ENCODE results near the gene SUGP2.

The SUGP2 gene

DNA sequence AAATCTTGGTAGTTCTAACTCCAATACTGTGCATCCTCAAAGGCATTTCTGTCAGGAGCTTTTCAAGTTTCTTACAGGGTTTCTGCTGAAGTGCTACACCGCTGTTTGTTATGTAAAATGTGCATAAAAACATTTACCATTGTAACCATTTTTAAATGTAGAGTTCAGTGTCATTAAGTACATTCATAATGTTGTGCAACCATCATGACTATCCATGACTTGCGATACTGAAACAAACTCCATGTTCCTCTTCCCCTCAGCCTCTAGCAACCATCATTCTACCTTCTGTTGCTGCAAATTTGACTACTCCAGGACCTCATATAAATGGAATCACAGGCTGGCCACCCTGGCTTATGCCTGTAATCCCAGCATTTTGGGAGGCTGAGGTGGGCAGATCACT is 16.1 kb upstream of the SUGP2 start:
- Histone ChIP-seq H3K14ac (ENCODE audit: low read length in 2 of 2) (no peak overlapping the region), H3K23ac (ENCODE audit: low read length in 2 of 2) (no peak overlapping the region), H3K79me1 (replicated peaks; ENCODE audit: low read length, poor library complexity, severe bottlenecking) (peaks cover 12% of the 10 kb centered on the region), H3K4me3 (ENCODE audit: insufficient read depth in 1 of 2, low read depth in 1 of 2, low read length in 2 of 2) (no peak overlapping the region), H3K36me3 (ENCODE audit: control insufficient read depth in 1 of 2, insufficient read depth in 2 of 2, low read depth in 1 of 2, low read length in 2 of 2) (peaks cover 37 to 54% of the 10 kb centered on the region in 2 experiments), H3K4me2 (ENCODE audit: low read length, poor library complexity, severe bottlenecking) (no peak overlapping the region), H3K27ac (ENCODE audit: low read length, poor library complexity, severe bottlenecking) (no peak overlapping the region), H3K4ac (ENCODE audit: low read depth in 1 of 2, low read length in 2 of 2) (no peak overlapping the region), H4K8ac (ENCODE audit: low read length) (no peak overlapping the region), H3K27me3 (ENCODE audit: control insufficient read depth in 1 of 2, insufficient read depth in 1 of 2, low read length in 2 of 2) (no peaks in the 10 kb centered on the region), H3K9ac (ENCODE audit: low read length) (no peak overlapping the region), H2AFZ (ENCODE audit: low read depth, low read length) (no peak overlapping the region), H2BK5ac (ENCODE audit: low read depth, low read length, poor library complexity, severe bottlenecking) (no peak overlapping the region), H2BK15ac (ENCODE audit: low read depth, poor library complexity, severe bottlenecking) (no peak overlapping the region), H3K9me3 (ENCODE audit: control insufficient read depth, low read length) (no peaks in the 10 kb centered on the region), H2BK12ac (ENCODE audit: low read length in 2 of 2) (no peak overlapping the region), H2BK120ac (ENCODE audit: low read depth, low read length) (no peak overlapping the region), H2AK5ac (ENCODE audit: low read length, severe bottlenecking) (no peak overlapping the region), H3K18ac (ENCODE audit: low read depth in 1 of 2, low read length in 2 of 2) (no peak overlapping the region), H3K4me1 (ENCODE audit: control insufficient read depth, insufficient read depth, low read depth, low read length) (no peaks in the 10 kb centered on the region), H4K91ac (ENCODE audit: low read length) (no peak overlapping the region)
- DNase-seq, result no peak
- 100% methylated on average over 1 of the region's 2 CpGs for WGBS

DNA sequence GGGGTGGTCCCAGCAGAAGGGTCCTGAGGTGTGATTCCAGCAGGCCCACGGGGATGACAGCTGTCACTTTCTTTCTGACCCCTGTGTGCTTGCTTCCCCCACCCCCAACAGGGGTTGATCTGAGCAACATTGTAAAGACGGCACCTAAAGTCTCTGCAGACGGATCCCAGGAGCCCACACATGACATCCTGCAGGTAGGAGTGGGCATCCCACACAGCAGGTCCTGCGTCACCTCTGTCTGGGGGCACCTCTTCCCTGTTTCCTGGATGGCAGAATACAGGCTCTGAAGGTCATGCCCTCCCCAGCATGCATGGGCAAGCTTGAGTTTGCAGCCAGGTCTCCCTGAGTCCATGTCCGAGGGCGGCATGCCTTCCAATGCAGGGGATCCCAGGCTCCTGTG is 10.6 kb upstream of the SUGP2 start:
- Histone ChIP-seq H2AFZ (ENCODE audit: low read depth, low read length) (no peak overlapping the region), H3K4ac (ENCODE audit: low read depth in 1 of 2, low read length in 2 of 2) (no peak overlapping the region), H2AK5ac (ENCODE audit: low read length, severe bottlenecking) (no peak overlapping the region), H2BK120ac (ENCODE audit: low read depth, low read length) (no peak overlapping the region), H4K91ac (ENCODE audit: low read length) (no peak overlapping the region), H4K8ac (ENCODE audit: low read length) (no peak overlapping the region), H3K27me3 (ENCODE audit: control insufficient read depth in 1 of 2, insufficient read depth in 1 of 2, low read length in 2 of 2) (no peaks in the 10 kb centered on the region), H3K4me2 (ENCODE audit: low read length, poor library complexity, severe bottlenecking) (no peak overlapping the region), H2BK5ac (ENCODE audit: low read depth, low read length, poor library complexity, severe bottlenecking) (no peak overlapping the region), H3K18ac (ENCODE audit: low read depth in 1 of 2, low read length in 2 of 2) (no peak overlapping the region), H3K9ac (ENCODE audit: low read length) (no peak overlapping the region), H3K79me1 (replicated peaks; ENCODE audit: low read length, poor library complexity, severe bottlenecking) (peaks cover 25% of the 10 kb centered on the region), H3K36me3 (ENCODE audit: control insufficient read depth in 1 of 2, insufficient read depth in 2 of 2, low read depth in 1 of 2, low read length in 2 of 2) (peaks cover 34 to 41% of the 10 kb centered on the region in 2 experiments), H2BK12ac (ENCODE audit: low read length in 2 of 2) (no peak overlapping the region), H3K14ac (ENCODE audit: low read length in 2 of 2) (no peak overlapping the region), H2BK15ac (ENCODE audit: low read depth, poor library complexity, severe bottlenecking) (no peak overlapping the region), H3K27ac (ENCODE audit: low read length, poor library complexity, severe bottlenecking) (no peak overlapping the region), H3K4me1 (ENCODE audit: control insufficient read depth, insufficient read depth, low read depth, low read length) (no peaks in the 10 kb centered on the region), H3K23ac (ENCODE audit: low read length in 2 of 2) (no peak overlapping the region), H3K4me3 (ENCODE audit: insufficient read depth in 1 of 2, low read depth in 1 of 2, low read length in 2 of 2) (no peak overlapping the region), H3K9me3 (ENCODE audit: control insufficient read depth, low read length) (no peaks in the 10 kb centered on the region)
- WGBS, result 96% methylated on average over 6 of the region's 6 CpGs
- DNase-seq, result no peak

DNA sequence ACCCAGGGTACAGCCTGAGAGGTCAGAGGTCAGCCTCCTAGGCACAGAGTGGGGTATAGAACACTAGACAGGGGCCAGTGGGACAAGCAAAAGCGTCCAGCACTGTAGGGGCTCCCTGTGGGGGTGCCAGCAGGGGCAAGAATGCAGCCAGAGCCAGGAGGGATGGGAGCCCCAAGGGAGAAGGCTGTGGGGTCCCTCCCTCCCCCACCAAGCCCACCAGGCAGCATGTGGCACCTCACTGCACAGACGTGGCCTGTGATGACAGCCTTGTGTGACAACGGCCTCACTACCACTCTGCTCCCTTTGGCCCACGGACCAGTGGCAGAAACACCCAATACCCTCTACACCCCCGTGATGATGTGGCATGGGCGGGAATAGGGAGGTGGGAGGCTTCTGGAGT is 10.2 kb upstream of the SUGP2 start:
- Histone ChIP-seq H2BK5ac (ENCODE audit: low read depth, low read length, poor library complexity, severe bottlenecking) (no peak overlapping the region), H3K27me3 (ENCODE audit: control insufficient read depth in 1 of 2, insufficient read depth in 1 of 2, low read length in 2 of 2) (no peaks in the 10 kb centered on the region), H2BK15ac (ENCODE audit: low read depth, poor library complexity, severe bottlenecking) (no peak overlapping the region), H3K9ac (ENCODE audit: low read length) (no peak overlapping the region), H3K14ac (ENCODE audit: low read length in 2 of 2) (no peak overlapping the region), H3K36me3 (ENCODE audit: control insufficient read depth in 1 of 2, insufficient read depth in 2 of 2, low read depth in 1 of 2, low read length in 2 of 2) (peaks cover 34 to 41% of the 10 kb centered on the region in 2 experiments), H3K18ac (ENCODE audit: low read depth in 1 of 2, low read length in 2 of 2) (no peak overlapping the region), H2AK5ac (ENCODE audit: low read length, severe bottlenecking) (no peak overlapping the region), H3K4me2 (ENCODE audit: low read length, poor library complexity, severe bottlenecking) (no peak overlapping the region), H3K27ac (ENCODE audit: low read length, poor library complexity, severe bottlenecking) (no peak overlapping the region), H2BK120ac (ENCODE audit: low read depth, low read length) (no peak overlapping the region), H3K4me1 (ENCODE audit: control insufficient read depth, insufficient read depth, low read depth, low read length) (no peaks in the 10 kb centered on the region), H3K23ac (ENCODE audit: low read length in 2 of 2) (no peak overlapping the region), H2BK12ac (ENCODE audit: low read length in 2 of 2) (no peak overlapping the region), H3K9me3 (ENCODE audit: control insufficient read depth, low read length) (no peaks in the 10 kb centered on the region), H4K8ac (ENCODE audit: low read length) (no peak overlapping the region), H2AFZ (ENCODE audit: low read depth, low read length) (no peak overlapping the region), H3K4me3 (ENCODE audit: insufficient read depth in 1 of 2, low read depth in 1 of 2, low read length in 2 of 2) (no peak overlapping the region), H3K79me1 (replicated peaks; ENCODE audit: low read length, poor library complexity, severe bottlenecking) (peaks cover 25% of the 10 kb centered on the region), H4K91ac (ENCODE audit: low read length) (no peak overlapping the region), H3K4ac (ENCODE audit: low read depth in 1 of 2, low read length in 2 of 2) (no peak overlapping the region)
- WGBS, result 98% methylated on average over 3 of the region's 6 CpGs
- no peak for DNase-seq

DNA sequence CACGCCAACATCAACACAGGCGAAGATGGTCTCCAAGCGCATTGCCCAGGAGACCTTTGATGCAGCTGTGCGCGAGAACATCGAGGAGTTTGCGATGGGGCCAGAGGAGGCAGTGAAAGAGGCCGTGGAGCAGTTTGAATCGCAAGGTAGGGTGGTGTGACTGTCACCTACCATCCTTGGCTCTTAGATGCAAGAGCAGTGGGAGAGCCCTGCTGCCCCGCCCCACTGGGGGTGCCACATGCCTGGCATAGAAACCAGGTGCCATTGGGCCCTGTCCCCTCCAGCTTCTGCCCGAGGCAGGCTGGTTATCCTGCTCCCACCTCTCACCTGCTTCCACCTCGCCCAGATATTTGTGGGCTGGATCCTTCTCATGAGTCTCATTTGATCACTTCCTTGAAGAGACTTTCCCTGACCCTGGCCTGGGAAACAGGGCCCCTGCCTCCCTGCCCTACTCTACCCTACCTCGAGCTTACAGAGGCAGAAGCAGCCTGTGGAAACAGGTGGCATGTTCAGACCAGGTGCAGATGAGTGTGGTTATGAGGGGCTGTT is 9.5 kb upstream of the SUGP2 start:
- DNase-seq, result no peak
- Histone ChIP-seq H3K4ac (ENCODE audit: low read depth in 1 of 2, low read length in 2 of 2) (no peak overlapping the region), H3K4me3 (ENCODE audit: insufficient read depth in 1 of 2, low read depth in 1 of 2, low read length in 2 of 2) (no peak overlapping the region), H4K8ac (ENCODE audit: low read length) (no peak overlapping the region), H3K9ac (ENCODE audit: low read length) (no peak overlapping the region), H3K36me3 (ENCODE audit: control insufficient read depth in 1 of 2, insufficient read depth in 2 of 2, low read depth in 1 of 2, low read length in 2 of 2) (peaks cover 35 to 43% of the 10 kb centered on the region in 2 experiments), H3K4me1 (ENCODE audit: control insufficient read depth, insufficient read depth, low read depth, low read length) (no peaks in the 10 kb centered on the region), H2AFZ (ENCODE audit: low read depth, low read length) (no peak overlapping the region), H3K23ac (ENCODE audit: low read length in 2 of 2) (peak overlapping the region in 1 of 2 experiments; percentile 84), H3K4me2 (ENCODE audit: low read length, poor library complexity, severe bottlenecking) (no peak overlapping the region), H3K18ac (ENCODE audit: low read depth in 1 of 2, low read length in 2 of 2) (no peak overlapping the region), H2BK12ac (ENCODE audit: low read length in 2 of 2) (peak overlapping the region in 1 of 2 experiments; percentile 3), H2BK120ac (ENCODE audit: low read depth, low read length) (no peak overlapping the region), H2BK5ac (ENCODE audit: low read depth, low read length, poor library complexity, severe bottlenecking) (no peak overlapping the region), H2AK5ac (ENCODE audit: low read length, severe bottlenecking) (no peak overlapping the region), H3K27me3 (ENCODE audit: control insufficient read depth in 1 of 2, insufficient read depth in 1 of 2, low read length in 2 of 2) (no peaks in the 10 kb centered on the region), H4K91ac (ENCODE audit: low read length) (no peak overlapping the region), H3K9me3 (ENCODE audit: control insufficient read depth, low read length) (no peaks in the 10 kb centered on the region), H2BK15ac (ENCODE audit: low read depth, poor library complexity, severe bottlenecking) (no peak overlapping the region), H3K14ac (ENCODE audit: low read length in 2 of 2) (no peak overlapping the region), H3K27ac (ENCODE audit: low read length, poor library complexity, severe bottlenecking) (no peak overlapping the region), H3K79me1 (replicated peaks; ENCODE audit: low read length, poor library complexity, severe bottlenecking) (peaks cover 29% of the 10 kb centered on the region)
- WGBS, result 98% methylated on average over 12 of the region's 13 CpGs

All from mesenchymal stem cell (in vitro differentiated cells and primary cell).